Thyroid gland (tissue), 4 donors: Measurements from ENCODE around the gene APAF1. TPM values are rescaled to one million over a fixed set of nuclear protein-coding genes. Genes with fewer than 3 reads are reported as not detected.
A peak's percentile ranks its signal among the peaks of the same experiment; 100 is the strongest.

ENCODE experiments used
- DNase-seq, 2 donors: peaks; one replicate each; pipeline ENCODE4 v3.0.0-alpha.2; 2019
- H3K27ac ChIP-seq, 3 donors: fragments of 200-600 bp; sonication (generic); 1 replicate in 2 of 3; 2 replicates in 1 of 3; pipeline ENCODE4 v1.5.1; 2016 to 2019; ENCODE audit warnings: mild to moderate bottlenecking in 1 of 3, moderate library complexity in 1 of 3
- H3K27me3 ChIP-seq: fragments of 200-600 bp; sonication (generic); one replicate; pipeline ENCODE4 v1.5.1; 2019
- H3K36me3 ChIP-seq, 2 donors: fragments of 200-600 bp; sonication (generic); one replicate each; pipeline ENCODE4 v1.5.1; 2016 to 2019
- H3K4me1 ChIP-seq, 2 donors: fragments of 200-600 bp; sonication (generic); one replicate each; pipeline ENCODE4 v1.5.1; 2017 to 2019
- H3K4me3 ChIP-seq, 3 donors: fragments of 200-600 bp; sonication (generic); replicated peaks in 1 of 3; 1 replicate in 2 of 3; 2 replicates in 1 of 3; pipeline ENCODE4 v1.5.1; 2016; ENCODE audit warnings: mild to moderate bottlenecking in 1 of 3
- H3K9me3 ChIP-seq: fragments of 200-600 bp; sonication (generic); one replicate; pipeline ENCODE4 v1.5.1; 2017
- CTCF ChIP-seq, 6 experiments: fragments of 200-600 bp in 3 of 6; fragments of 450-650 bp in 3 of 6; sonication (generic) in 3 of 6; IDR thresholded peaks; one replicate each; pipeline ENCODE4 v1.5.1; 2016 to 2019; ENCODE audit warnings: antibody characterized with exemption in 6 of 6, mild to moderate bottlenecking in 2 of 6, inconsistent platforms in 1 of 6, moderate library complexity in 1 of 6
- POLR2A ChIP-seq, 2 donors: fragments of 450-650 bp; IDR thresholded peaks; one replicate each; pipeline ENCODE4 v1.6.1; 2017; ENCODE audit warnings: antibody characterized with exemption in 2 of 2, mild to moderate bottlenecking in 2 of 2, moderate library complexity in 1 of 2
- WGBS, 2 donors: methylation state at CpG; one replicate each; pipeline ENCODE4 v1.1.5; 2017; 5-methylcytosine and 5-hydroxymethylcytosine counted together
- intact Hi-C: fragments of 100-400 bp; cut with DNase I; formaldehyde crosslinking; loops from one replicate; pipeline ENCODE4 v1.15.1; 2023
- total RNA-seq, 4 donors: library from RNA; depleted of rRNA; stranded (reverse); fragments of >200 nt; gene quantifications; one replicate each; pipeline ENCODE4 v1.2.3, GENCODE V29; 2016

Gene APAF1
- total RNA-seq, 4 donors from 2014 or later = 11.7 to 17.2 (median 14.2) TPM

GRCh38 chr12:98727196-98727595, 82.1 kb downstream of the APAF1 start:
- Histone ChIP-seq H3K27me3 (no peaks in the 10 kb centered on the region), H3K4me3 (no peak overlapping the region), H3K9me3 (no peaks in the 10 kb centered on the region), H3K4me1 (no peaks in the 10 kb centered on the region), H3K36me3 (peaks cover 3 to 10% of the 10 kb centered on the region in 2 donors), H3K27ac (no peak overlapping the region)
- intact Hi-C loops = no loop called here
- TF ChIP-seq POLR2A (IDR thresholded peaks at IDR 0.05) (no peak), CTCF (IDR thresholded peaks at IDR 0.05) (no peak)
- WGBS, 2 donors = 92 to 96% methylated on average over 5 of the region's 5 CpGs
- no peak for DNase-seq

- DNase-seq = no peak
- no peaks in the 10 kb centered on the region for H3K4me1 ChIP-seq
- no peaks in the 10 kb centered on the region for H3K9me3 ChIP-seq
- peaks cover 3 to 5% of the 10 kb centered on the region in 2 donors for H3K36me3 ChIP-seq
- no peaks in the 10 kb centered on the region for H3K27me3 ChIP-seq
- TF ChIP-seq POLR2A (IDR thresholded peaks at IDR 0.05) (no peak), CTCF (IDR thresholded peaks at IDR 0.05) (no peak)
- intact Hi-C loops = no loop called here
- no peak overlapping the region for H3K27ac ChIP-seq
- H3K4me3 ChIP-seq = no peak overlapping the region
Observed at GRCh38 chr12:98730412-98730811, 85.3 kb downstream of the APAF1 start.

- Histone ChIP-seq H3K9me3 (no peaks in the 10 kb centered on the region), H3K27me3 (no peaks in the 10 kb centered on the region), H3K27ac (no peak overlapping the region), H3K36me3 (peaks cover 0 to 4% of the 10 kb centered on the region in 2 donors), H3K4me1 (peaks cover 0 to 11% of the 10 kb centered on the region in 2 donors), H3K4me3 (no peak overlapping the region)
- intact Hi-C loops = no loop called here
- TF ChIP-seq POLR2A (IDR thresholded peaks at IDR 0.05) (no peak), CTCF (IDR thresholded peaks at IDR 0.05) (no peak)
- no peak for DNase-seq
Observed at GRCh38 chr12:98733667-98734350, 88.7 kb downstream of the APAF1 start.

- Histone ChIP-seq H3K4me3 (no peak overlapping the region), H3K4me1 (peaks cover 0 to 11% of the 10 kb centered on the region in 2 donors), H3K9me3 (no peaks in the 10 kb centered on the region), H3K27ac (no peak overlapping the region), H3K27me3 (no peaks in the 10 kb centered on the region), H3K36me3 (peaks cover 0 to 4% of the 10 kb centered on the region in 2 donors)
- intact Hi-C loops = no loop called here
- 96 to 98% methylated on average over 6 of the region's 6 CpGs for WGBS, 2 donors
- DNase-seq = no peak
- TF ChIP-seq POLR2A (IDR thresholded peaks at IDR 0.05) (no peak), CTCF (IDR thresholded peaks at IDR 0.05) (no peak)
Observed at GRCh38 chr12:98735821-98736220, 90.7 kb downstream of the APAF1 start.

- H3K36me3 ChIP-seq = peaks cover 0 to 4% of the 10 kb centered on the region in 2 donors
- no peaks in the 10 kb centered on the region for H3K27me3 ChIP-seq
- H3K27ac ChIP-seq = no peak overlapping the region
- 74 to 75% methylated on average over 10 of the region's 10 CpGs for WGBS, 2 donors
- DNase-seq = peak; percentile 48 to 65
- no peaks in the 10 kb centered on the region for H3K9me3 ChIP-seq
- peaks cover 0 to 11% of the 10 kb centered on the region in 2 donors for H3K4me1 ChIP-seq
- H3K4me3 ChIP-seq = no peak overlapping the region
- intact Hi-C loops = no loop called here
- no peak for TF ChIP-seq POLR2A (IDR thresholded peaks at IDR 0.05)
- no peak for TF ChIP-seq CTCF (IDR thresholded peaks at IDR 0.05)
Observed at GRCh38 chr12:98736352-98737321, 91.5 kb downstream of the APAF1 start.
